H1 (cell line): ENCODE results near the gene OSBP2.

Source experiments
- ASH2L ChIP-seq: fragments of 200-600, 300-600 bp; sonication (generic); IDR thresholded peaks from one replicate; pipeline ENCODE4 v1.7.1; 2017; ENCODE audit warnings: low read length
- BACH1 ChIP-seq: IDR thresholded peaks from 2 replicates; pipeline ENCODE4 v1.6.1; 2012; ENCODE audit warnings: low read length, improper control_type of control experiment
- FOSL1 ChIP-seq: IDR thresholded peaks from 2 replicates; pipeline ENCODE4 v1.6.1; 2011; ENCODE audit warnings: mild to moderate bottlenecking, low read depth, low read length, moderate library complexity; ENCODE audit not compliant: insufficient read depth
- JUN ChIP-seq: IDR thresholded peaks from 2 replicates; pipeline ENCODE4 v1.6.1; 2011; ENCODE audit warnings: low read depth, mild to moderate bottlenecking, improper control_type of control experiment, low read length
- MAFK ChIP-seq: IDR thresholded peaks from 2 replicates; pipeline ENCODE4 v1.6.1; 2012; ENCODE audit warnings: low read depth, mild to moderate bottlenecking, improper control_type of control experiment, low read length
- NRF1 ChIP-seq: IDR thresholded peaks from 2 replicates; pipeline ENCODE4 v1.6.1; 2011; ENCODE audit warnings: mild to moderate bottlenecking, low read depth, low read length, improper control_type of control experiment
- PHF8 ChIP-seq: fragments of 200-600 bp; sonication (generic); conservative IDR thresholded peaks from 2 replicates; pipeline ENCODE4 v1.7.1; 2012; ENCODE audit warnings: low read depth, mild to moderate bottlenecking, inconsistent platforms, low read length, moderate library complexity
- POLR2A ChIP-seq, 2 experiments: IDR thresholded peaks; 1 replicate in 1 of 2; 2 replicates in 1 of 2; pipeline ENCODE4 v1.6.1; 2011; ENCODE audit warnings: low read depth in 2 of 2, low read length in 2 of 2, mild to moderate bottlenecking in 2 of 2; ENCODE audit errors: control extremely low read depth in 1 of 2
- POLR2AphosphoS5 ChIP-seq: IDR thresholded peaks from 2 replicates; pipeline ENCODE4 v1.6.1; 2011; ENCODE audit warnings: low read depth, low read length
- SP2 ChIP-seq: IDR thresholded peaks from 2 replicates; pipeline ENCODE4 v1.6.1; 2012; ENCODE audit warnings: mild to moderate bottlenecking, low read length, inconsistent platforms
- TEAD4 ChIP-seq: IDR thresholded peaks from 2 replicates; pipeline ENCODE4 v1.6.1; 2012; ENCODE audit warnings: low read depth, low read length, inconsistent platforms, mixed read lengths
- TF ChIP-seq, protein P1 (sequence below), 3 experiments: IDR thresholded peaks; 1 replicate in 2 of 3; 2 replicates in 1 of 3; pipeline versions ENCODE4 v1.5.1 to v1.6.1; 2011; ENCODE audit warnings: low read length in 3 of 3, mild to moderate bottlenecking in 3 of 3, inconsistent platforms in 2 of 3, low read depth in 1 of 3, moderate library complexity in 1 of 3; ENCODE audit not compliant: insufficient read depth in 1 of 3; ENCODE audit errors: control extremely low read depth in 1 of 3
- TF ChIP-seq, protein P2 (sequence below): IDR thresholded peaks from 2 replicates; pipeline ENCODE4 v1.6.1; 2011; ENCODE audit warnings: low read length, improper control_type of control experiment
- TF ChIP-seq, protein P3 (sequence below): IDR thresholded peaks from 2 replicates; pipeline ENCODE4 v1.6.1; 2011; ENCODE audit warnings: low read depth, mild to moderate bottlenecking, low read length; ENCODE audit not compliant: insufficient read depth

DNA sequence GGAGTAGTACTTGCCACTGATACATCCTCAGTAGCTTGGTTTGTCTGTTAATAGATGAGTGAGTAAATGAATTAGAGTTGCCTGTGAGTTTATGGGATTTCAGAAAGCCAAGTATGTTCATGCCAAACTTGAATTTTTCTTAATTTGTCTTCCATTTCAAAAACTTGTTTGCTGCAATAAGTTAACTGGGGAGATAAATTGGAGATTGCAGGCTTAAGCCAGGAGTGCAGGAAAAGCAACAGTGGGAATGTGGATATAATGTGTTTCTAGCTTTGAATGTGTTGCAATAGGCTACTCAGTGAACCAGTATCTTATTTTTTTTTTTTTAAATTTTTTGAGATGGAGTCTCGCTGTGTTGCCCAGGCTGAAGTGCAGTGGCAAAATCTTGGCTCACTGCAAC lies 8.2 kb downstream of the OSBP2 start:
- TF ChIP-seq, protein P1, sequence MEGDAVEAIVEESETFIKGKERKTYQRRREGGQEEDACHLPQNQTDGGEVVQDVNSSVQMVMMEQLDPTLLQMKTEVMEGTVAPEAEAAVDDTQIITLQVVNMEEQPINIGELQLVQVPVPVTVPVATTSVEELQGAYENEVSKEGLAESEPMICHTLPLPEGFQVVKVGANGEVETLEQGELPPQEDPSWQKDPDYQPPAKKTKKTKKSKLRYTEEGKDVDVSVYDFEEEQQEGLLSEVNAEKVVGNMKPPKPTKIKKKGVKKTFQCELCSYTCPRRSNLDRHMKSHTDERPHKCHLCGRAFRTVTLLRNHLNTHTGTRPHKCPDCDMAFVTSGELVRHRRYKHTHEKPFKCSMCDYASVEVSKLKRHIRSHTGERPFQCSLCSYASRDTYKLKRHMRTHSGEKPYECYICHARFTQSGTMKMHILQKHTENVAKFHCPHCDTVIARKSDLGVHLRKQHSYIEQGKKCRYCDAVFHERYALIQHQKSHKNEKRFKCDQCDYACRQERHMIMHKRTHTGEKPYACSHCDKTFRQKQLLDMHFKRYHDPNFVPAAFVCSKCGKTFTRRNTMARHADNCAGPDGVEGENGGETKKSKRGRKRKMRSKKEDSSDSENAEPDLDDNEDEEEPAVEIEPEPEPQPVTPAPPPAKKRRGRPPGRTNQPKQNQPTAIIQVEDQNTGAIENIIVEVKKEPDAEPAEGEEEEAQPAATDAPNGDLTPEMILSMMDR (IDR thresholded peaks at IDR 0.05; ENCODE audit: control extremely low read depth in 1 of 3, insufficient read depth in 1 of 3, low read depth in 1 of 3, low read length in 3 of 3) = no peak
- TF ChIP-seq NRF1 (no peak), POLR2A (IDR thresholded peaks at IDR 0.05; ENCODE audit: control extremely low read depth in 1 of 2, low read depth in 2 of 2, low read length in 2 of 2) (no peak), PHF8 (no peak), MAFK (no peak), BACH1 (no peak), SP2 (no peak), ASH2L (no peak), POLR2AphosphoS5 (no peak), FOSL1 (no peak), TEAD4 (no peak), JUN (no peak)
- TF ChIP-seq, protein P2, sequence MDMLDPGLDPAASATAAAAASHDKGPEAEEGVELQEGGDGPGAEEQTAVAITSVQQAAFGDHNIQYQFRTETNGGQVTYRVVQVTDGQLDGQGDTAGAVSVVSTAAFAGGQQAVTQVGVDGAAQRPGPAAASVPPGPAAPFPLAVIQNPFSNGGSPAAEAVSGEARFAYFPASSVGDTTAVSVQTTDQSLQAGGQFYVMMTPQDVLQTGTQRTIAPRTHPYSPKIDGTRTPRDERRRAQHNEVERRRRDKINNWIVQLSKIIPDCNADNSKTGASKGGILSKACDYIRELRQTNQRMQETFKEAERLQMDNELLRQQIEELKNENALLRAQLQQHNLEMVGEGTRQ = no peak
- TF ChIP-seq, protein P3, sequence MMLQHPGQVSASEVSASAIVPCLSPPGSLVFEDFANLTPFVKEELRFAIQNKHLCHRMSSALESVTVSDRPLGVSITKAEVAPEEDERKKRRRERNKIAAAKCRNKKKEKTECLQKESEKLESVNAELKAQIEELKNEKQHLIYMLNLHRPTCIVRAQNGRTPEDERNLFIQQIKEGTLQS = no peak
